HCT116 (cell line): Measurements from ENCODE around the gene SSBP1. TPM values are rescaled to one million over a fixed set of nuclear protein-coding genes. Genes with fewer than 3 reads are reported as not detected.

Source experiments
- ATAC-seq: fragments of 200-7000 bp; cut with Tn5 transposase; 2 replicates; pipeline ENCODE4 v1.9.1; 2020; ENCODE audit warnings: mild to moderate bottlenecking, moderate library complexity
- BruUV-seq: library from RNA; stranded (reverse); fragments of 400-500 nt; replicated peaks from 2 replicates; lab custom pipeline; 2021; lab: Mats Ljungman, UMichigan
- CTCF ChIA-PET: fragments of 300-600 bp; sonication (Branson Sonifier 250); formaldehyde crosslinking; loops from one replicate; lab custom pipeline; 2021; ENCODE audit warnings: antibody characterized with exemption; lab: Charles Lee
- POLR2A ChIA-PET: fragments of 300-600, 350-600 bp; sonication (Branson Sonifier 250); formaldehyde crosslinking; loops from one replicate; lab custom pipeline; 2021; ENCODE audit warnings: antibody characterized with exemption; lab: Charles Lee
- RAD21 ChIA-PET, 2 experiments: fragments of 300-600 bp; sonication (Branson Sonifier 250); formaldehyde crosslinking; loops; one replicate each; lab custom pipeline; 2023; ENCODE audit warnings: low total read pairs in 2 of 2; ENCODE audit not compliant: uncharacterized antibody in 2 of 2, unreplicated experiment in 2 of 2, low non-redundant PET in 1 of 2; lab: Charles Lee
- DNase-seq: peaks from one replicate; pipeline ENCODE4 v3.0.0-alpha.2; 2010; ENCODE audit warnings: low read depth, low spot score
- H2AFZ ChIP-seq: fragments of 200-600 bp; shearing (Covaris generic), sonication (generic); 2 replicates; pipeline ENCODE4 v1.6.1; 2017; ENCODE audit warnings: low read depth, mixed run types, mixed read lengths, antibody characterized with exemption, low read length; ENCODE audit not compliant: poor library complexity, severe bottlenecking
- H3K27ac ChIP-seq: 2 replicates; pipeline ENCODE4 v1.5.1; 2012; ENCODE audit warnings: low read depth, low read length
- H3K27me3 ChIP-seq: fragments of 200-600 bp; sonication (generic); 2 replicates; pipeline ENCODE4 v1.6.1; 2016; ENCODE audit warnings: mixed run types, low read length, mixed read lengths; ENCODE audit not compliant: insufficient read depth
- H3K36me3 ChIP-seq, 2 experiments: fragments of 200-500 bp in 1 of 2; fragments of 200-600 bp in 1 of 2; sonication (Bioruptor generic) in 1 of 2; sonication (generic) in 1 of 2; 2 replicates each; pipeline versions ENCODE4 v1.5.1 to v1.6.1; 2014 to 2016; ENCODE audit warnings: low read length in 2 of 2, inconsistent platforms in 1 of 2, mixed read lengths in 1 of 2, mixed run types in 1 of 2; ENCODE audit not compliant: insufficient read depth in 2 of 2, control insufficient read depth in 1 of 2
- H3K4me1 ChIP-seq, 2 experiments: fragments of 200-600 bp in 1 of 2; sonication (generic) in 1 of 2; 2 replicates each; pipeline versions ENCODE4 v1.5.1 to v1.6.1; 2012 to 2017; ENCODE audit warnings: low read length in 2 of 2, inconsistent platforms in 1 of 2, mild to moderate bottlenecking in 1 of 2, mixed read lengths in 1 of 2, mixed run types in 1 of 2, moderate library complexity in 1 of 2; ENCODE audit not compliant: insufficient read depth in 2 of 2, control insufficient read depth in 1 of 2
- H3K4me2 ChIP-seq: fragments of 200-600 bp; sonication (generic); 2 replicates; pipeline ENCODE4 v1.6.1; 2017; ENCODE audit warnings: mixed run types, low read length, mixed read lengths
- H3K4me3 ChIP-seq, 2 experiments: fragments of 200-600 bp in 1 of 2; sonication (generic) in 1 of 2; replicated peaks in 1 of 2; 2 replicates each; pipeline ENCODE4 v1.5.1; 2011 to 2016; ENCODE audit warnings: low read length in 2 of 2, control low read depth in 1 of 2, low read depth in 1 of 2, mild to moderate bottlenecking in 1 of 2, mixed read lengths in 1 of 2, mixed run types in 1 of 2
- H3K79me2 ChIP-seq: fragments of 200-600 bp; sonication (generic); 2 replicates; pipeline ENCODE4 v1.6.1; 2017; ENCODE audit warnings: mild to moderate bottlenecking, mixed run types, low read length, moderate library complexity, mixed read lengths; ENCODE audit not compliant: insufficient read depth
- H3K9ac ChIP-seq: fragments of 200-600 bp; sonication (generic); 2 replicates; pipeline ENCODE4 v1.6.1; 2016; ENCODE audit warnings: low read length, mixed read lengths
- H3K9me2 ChIP-seq: fragments of 200-600 bp; sonication (generic), shearing (Covaris generic); 2 replicates; pipeline ENCODE4 v1.6.1; 2017; ENCODE audit warnings: mixed run types, mild to moderate bottlenecking, moderate library complexity; ENCODE audit not compliant: insufficient read depth
- H3K9me3 ChIP-seq, 2 experiments: fragments of 200-500 bp in 1 of 2; fragments of 200-600 bp in 1 of 2; sonication (Bioruptor generic) in 1 of 2; sonication (generic) in 1 of 2; 2 replicates each; pipeline ENCODE4 v1.6.1; 2014 to 2017; ENCODE audit warnings: low read length in 2 of 2, mixed read lengths in 2 of 2, inconsistent platforms in 1 of 2, low read depth in 1 of 2, mild to moderate bottlenecking in 1 of 2, mixed run types in 1 of 2, moderate library complexity in 1 of 2; ENCODE audit not compliant: control insufficient read depth in 1 of 2, insufficient read depth in 1 of 2
- H4K20me1 ChIP-seq: fragments of 200-600 bp; sonication (generic), shearing (Covaris generic); 2 replicates; pipeline ENCODE4 v1.6.1; 2017; ENCODE audit warnings: mixed run types, mild to moderate bottlenecking, moderate library complexity; ENCODE audit not compliant: insufficient read depth
- CBX3 ChIP-seq: IDR thresholded peaks from 2 replicates; pipeline ENCODE4 v1.6.1; 2012; ENCODE audit warnings: low read depth
- ELF1 ChIP-seq: IDR thresholded peaks from 2 replicates; pipeline ENCODE4 v1.6.1; 2012; ENCODE audit warnings: low read depth, borderline replicate concordance
- JUND ChIP-seq: IDR thresholded peaks from 2 replicates; pipeline ENCODE4 v1.6.1; 2012
- SIN3A ChIP-seq: IDR thresholded peaks from 2 replicates; pipeline ENCODE4 v1.6.1; 2012; ENCODE audit warnings: low read depth
- TCF7L2 ChIP-seq: IDR thresholded peaks from 2 replicates; pipeline ENCODE4 v1.7.0; 2011; ENCODE audit warnings: borderline replicate concordance, inconsistent platforms; ENCODE audit not compliant: insufficient read depth, insufficient read length; ENCODE audit errors: extremely low read depth
- intact Hi-C: fragments of 100-400 bp; cut with micrococcal nuclease; formaldehyde crosslinking; loops from 2 replicates; pipeline ENCODE4 v1.10.0; 2022
- total RNA-seq: library from RNA; stranded (reverse); gene quantifications from one replicate; pipeline ENCODE4 v1.2.1, GENCODE V29; 2021; ENCODE audit not compliant: unreplicated experiment

SSBP1 gene
- total RNA-seq, 1 experiment from 2014 or later, result 171 TPM

GRCh38 chr7:141704112-141704511 is 34.0 kb upstream of the SSBP1 start:
- ChIA-PET RAD21 (no interaction called here), POLR2A (no interaction called here), CTCF (no interaction called here)
- H3K4me3 ChIP-seq, result no peak overlapping the region
- H3K9ac ChIP-seq, result no peak overlapping the region
- no peak overlapping the region for H3K27ac ChIP-seq
- intact Hi-C loops, result no loop called here
- H3K36me3 ChIP-seq, result no peaks in the 10 kb centered on the region
- ATAC-seq (no peak), DNase-seq (no peak)
- no peak for TF ChIP-seq ELF1
- H2AFZ ChIP-seq, result no peak overlapping the region
- H3K79me2 ChIP-seq, result no peaks in the 10 kb centered on the region; the same call in 1 of the 2 replicates
- H3K4me1 ChIP-seq, result peaks cover 8 to 10% of the 10 kb centered on the region in 2 experiments; a peak in 2 of 4 replicates
- no peak overlapping the region for H3K4me2 ChIP-seq
- no peaks in the 10 kb centered on the region for H4K20me1 ChIP-seq
- no peaks in the 10 kb centered on the region for H3K9me3 ChIP-seq
- H3K27me3 ChIP-seq, result no peaks in the 10 kb centered on the region
- H3K9me2 ChIP-seq, result no peaks in the 10 kb centered on the region
- BruUV-seq, result no TSS peak

GRCh38 chr7:141704741-141705140 is 33.4 kb upstream of the SSBP1 start:
- Histone ChIP-seq H3K36me3 (no peaks in the 10 kb centered on the region), H3K79me2 (no peaks in the 10 kb centered on the region; the same call in 1 of the 2 replicates), H3K9ac (no peak overlapping the region), H3K9me3 (no peaks in the 10 kb centered on the region), H2AFZ (no peak overlapping the region), H3K27me3 (no peaks in the 10 kb centered on the region), H4K20me1 (no peaks in the 10 kb centered on the region), H3K4me3 (no peak overlapping the region), H3K4me1 (peaks cover 8 to 10% of the 10 kb centered on the region in 2 experiments; a peak in 2 of 4 replicates), H3K4me2 (no peak overlapping the region), H3K27ac (no peak overlapping the region), H3K9me2 (no peaks in the 10 kb centered on the region)
- ChIA-PET RAD21 (no interaction called here), POLR2A (no interaction called here), CTCF (no interaction called here)
- BruUV-seq, result no TSS peak
- intact Hi-C loops, result no loop called here
- DNase-seq (no peak), ATAC-seq (no peak)
- no peak for TF ChIP-seq TCF7L2
- TF ChIP-seq CBX3, result no peak
- TF ChIP-seq SIN3A, result no peak
- TF ChIP-seq JUND, result no peak
